Ishikawa (cell line): Measurements from ENCODE around the gene ZER1.

Source experiments
- CEBPB ChIP-seq: IDR thresholded peaks from 2 replicates; pipeline ENCODE4 v1.6.1; 2012
- CREB1 ChIP-seq: IDR thresholded peaks from 2 replicates; pipeline ENCODE4 v1.6.1; 2012; ENCODE audit warnings: low read depth
- EGR1 ChIP-seq: IDR thresholded peaks from 2 replicates; pipeline ENCODE4 v1.6.1; 2012
- EP300 ChIP-seq: IDR thresholded peaks from 2 replicates; pipeline ENCODE4 v1.6.1; 2012; ENCODE audit warnings: borderline replicate concordance
- FOXM1 ChIP-seq: IDR thresholded peaks from 2 replicates; pipeline ENCODE4 v1.6.1; 2012; ENCODE audit warnings: low read depth, borderline replicate concordance
- NFIC ChIP-seq: IDR thresholded peaks from 2 replicates; pipeline ENCODE4 v1.6.1; 2012
- RAD21 ChIP-seq: IDR thresholded peaks from 2 replicates; pipeline ENCODE4 v1.6.1; 2012; ENCODE audit warnings: low read depth
- TAF1 ChIP-seq: IDR thresholded peaks from 2 replicates; pipeline ENCODE4 v1.6.1; 2012; ENCODE audit warnings: low read depth, mild to moderate bottlenecking
- TCF12 ChIP-seq: IDR thresholded peaks from 2 replicates; pipeline ENCODE4 v1.6.1; 2012; ENCODE audit warnings: low read depth
- TEAD4 ChIP-seq: IDR thresholded peaks from 2 replicates; pipeline ENCODE4 v1.6.1; 2012
- YY1 ChIP-seq: IDR thresholded peaks from 2 replicates; pipeline ENCODE4 v1.6.1; 2012; ENCODE audit warnings: low read depth
- ZBTB7A ChIP-seq: IDR thresholded peaks from 2 replicates; pipeline ENCODE4 v1.6.1; 2012; ENCODE audit warnings: low read depth
- TF ChIP-seq, protein P1 (sequence below): IDR thresholded peaks from 2 replicates; pipeline ENCODE4 v1.6.1; 2012
- TF ChIP-seq, protein P2 (sequence below): IDR thresholded peaks from 2 replicates; pipeline ENCODE4 v1.6.1; 2012; ENCODE audit warnings: low read depth, mild to moderate bottlenecking
- TF ChIP-seq, protein P3 (sequence below): IDR thresholded peaks from 2 replicates; pipeline ENCODE4 v1.6.1; 2012

The ZER1 gene

DNA sequence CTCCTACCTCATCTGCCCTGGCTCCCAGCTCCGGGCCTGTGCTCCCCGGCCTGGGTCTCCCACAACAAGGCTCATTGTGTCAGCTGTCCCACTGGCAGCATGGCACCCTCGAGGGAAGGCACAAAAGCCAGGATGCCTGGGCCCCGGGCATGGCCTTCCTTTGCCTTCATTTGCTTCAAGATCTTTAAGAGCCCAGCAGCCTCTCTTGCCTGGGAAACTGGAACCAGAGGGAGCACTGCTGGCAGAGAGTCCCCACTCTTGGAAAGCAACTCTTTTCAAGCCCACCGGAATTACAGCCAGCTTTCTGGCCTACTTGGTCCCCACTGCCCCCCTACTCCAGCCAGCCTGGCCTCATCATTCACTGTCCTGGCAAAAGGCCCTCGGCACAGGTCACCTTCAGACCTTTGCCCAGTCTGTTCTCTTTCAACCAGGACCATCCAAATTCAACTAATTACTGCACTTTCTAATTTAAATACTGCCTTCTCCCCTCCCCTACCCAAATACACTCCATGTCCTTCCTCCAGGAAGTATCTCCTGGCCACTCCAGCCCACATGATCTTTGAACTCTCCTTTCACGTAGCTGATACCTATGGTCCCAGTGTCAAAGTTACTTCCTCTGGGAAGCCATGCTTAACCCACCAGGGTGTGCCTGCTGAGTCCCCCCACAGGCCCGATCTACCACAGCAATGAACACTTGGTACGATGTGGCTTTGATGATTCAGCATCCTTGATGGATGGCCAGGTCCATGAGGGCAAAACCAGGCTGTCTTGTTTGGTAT is 8.9 kb downstream of the ZER1 start:
- TF ChIP-seq EP300: no peak
- TF ChIP-seq, protein P1, sequence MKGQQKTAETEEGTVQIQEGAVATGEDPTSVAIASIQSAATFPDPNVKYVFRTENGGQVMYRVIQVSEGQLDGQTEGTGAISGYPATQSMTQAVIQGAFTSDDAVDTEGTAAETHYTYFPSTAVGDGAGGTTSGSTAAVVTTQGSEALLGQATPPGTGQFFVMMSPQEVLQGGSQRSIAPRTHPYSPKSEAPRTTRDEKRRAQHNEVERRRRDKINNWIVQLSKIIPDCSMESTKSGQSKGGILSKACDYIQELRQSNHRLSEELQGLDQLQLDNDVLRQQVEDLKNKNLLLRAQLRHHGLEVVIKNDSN: no peak
- no peak for TF ChIP-seq YY1
- no peak for TF ChIP-seq FOXM1
- TF ChIP-seq, protein P2, sequence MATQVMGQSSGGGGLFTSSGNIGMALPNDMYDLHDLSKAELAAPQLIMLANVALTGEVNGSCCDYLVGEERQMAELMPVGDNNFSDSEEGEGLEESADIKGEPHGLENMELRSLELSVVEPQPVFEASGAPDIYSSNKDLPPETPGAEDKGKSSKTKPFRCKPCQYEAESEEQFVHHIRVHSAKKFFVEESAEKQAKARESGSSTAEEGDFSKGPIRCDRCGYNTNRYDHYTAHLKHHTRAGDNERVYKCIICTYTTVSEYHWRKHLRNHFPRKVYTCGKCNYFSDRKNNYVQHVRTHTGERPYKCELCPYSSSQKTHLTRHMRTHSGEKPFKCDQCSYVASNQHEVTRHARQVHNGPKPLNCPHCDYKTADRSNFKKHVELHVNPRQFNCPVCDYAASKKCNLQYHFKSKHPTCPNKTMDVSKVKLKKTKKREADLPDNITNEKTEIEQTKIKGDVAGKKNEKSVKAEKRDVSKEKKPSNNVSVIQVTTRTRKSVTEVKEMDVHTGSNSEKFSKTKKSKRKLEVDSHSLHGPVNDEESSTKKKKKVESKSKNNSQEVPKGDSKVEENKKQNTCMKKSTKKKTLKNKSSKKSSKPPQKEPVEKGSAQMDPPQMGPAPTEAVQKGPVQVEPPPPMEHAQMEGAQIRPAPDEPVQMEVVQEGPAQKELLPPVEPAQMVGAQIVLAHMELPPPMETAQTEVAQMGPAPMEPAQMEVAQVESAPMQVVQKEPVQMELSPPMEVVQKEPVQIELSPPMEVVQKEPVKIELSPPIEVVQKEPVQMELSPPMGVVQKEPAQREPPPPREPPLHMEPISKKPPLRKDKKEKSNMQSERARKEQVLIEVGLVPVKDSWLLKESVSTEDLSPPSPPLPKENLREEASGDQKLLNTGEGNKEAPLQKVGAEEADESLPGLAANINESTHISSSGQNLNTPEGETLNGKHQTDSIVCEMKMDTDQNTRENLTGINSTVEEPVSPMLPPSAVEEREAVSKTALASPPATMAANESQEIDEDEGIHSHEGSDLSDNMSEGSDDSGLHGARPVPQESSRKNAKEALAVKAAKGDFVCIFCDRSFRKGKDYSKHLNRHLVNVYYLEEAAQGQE: no peak
- no peak for TF ChIP-seq NFIC
- TF ChIP-seq TAF1: no peak
- no peak for TF ChIP-seq ZBTB7A
- no peak for TF ChIP-seq TCF12

DNA sequence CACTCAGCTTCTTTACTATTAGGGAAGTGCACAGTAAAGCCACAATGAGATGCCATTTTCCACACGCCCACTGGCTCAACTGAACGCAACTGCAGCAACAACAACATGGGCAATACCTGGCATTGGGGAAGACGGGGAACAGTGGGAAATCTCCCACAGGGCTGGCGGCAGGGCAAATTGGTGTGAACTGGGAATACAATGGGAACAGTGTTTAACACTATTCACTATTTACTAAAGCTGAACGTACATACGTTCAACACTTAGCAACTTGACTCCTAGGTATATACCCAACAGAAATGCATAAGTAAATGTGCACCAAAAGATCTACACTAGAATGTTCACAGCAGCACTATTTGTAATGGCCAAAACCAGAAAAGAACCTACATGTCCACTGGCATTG is 14.1 kb downstream of the ZER1 start:
- TF ChIP-seq YY1 (no peak), RAD21 (no peak), EGR1 (no peak), TCF12 (no peak), FOXM1 (no peak), EP300 (no peak), ZBTB7A (no peak), TAF1 (no peak), CREB1 (no peak), TEAD4 (no peak), CEBPB (no peak)
- TF ChIP-seq, protein P3, sequence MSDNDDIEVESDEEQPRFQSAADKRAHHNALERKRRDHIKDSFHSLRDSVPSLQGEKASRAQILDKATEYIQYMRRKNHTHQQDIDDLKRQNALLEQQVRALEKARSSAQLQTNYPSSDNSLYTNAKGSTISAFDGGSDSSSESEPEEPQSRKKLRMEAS: no peak
- TF ChIP-seq, protein P2: no peak
- TF ChIP-seq, protein P1: no peak

DNA sequence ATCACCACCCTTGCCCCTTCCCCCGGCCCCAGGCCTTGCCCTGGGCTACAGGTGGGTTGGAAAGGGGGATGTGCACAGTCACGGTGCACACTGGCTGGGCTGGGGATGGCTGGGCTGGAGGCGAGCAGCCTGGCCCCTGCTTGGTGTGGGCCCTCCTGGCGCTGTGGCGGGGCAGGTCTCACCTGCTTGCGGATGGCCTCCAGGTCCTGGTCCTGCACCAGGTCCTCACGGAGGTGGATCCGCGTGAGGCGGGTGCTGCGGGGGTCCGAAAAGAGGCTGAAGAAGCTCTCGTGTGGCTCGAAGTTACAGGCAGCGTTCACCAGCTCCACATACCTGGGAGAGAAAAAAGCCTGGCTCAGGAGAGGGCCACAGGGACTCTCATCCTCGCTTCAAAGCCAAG is 18.1 kb downstream of the ZER1 start:
- TF ChIP-seq, protein P1: no peak
- TF ChIP-seq EGR1: no peak
- TF ChIP-seq, protein P2: no peak
- no peak for TF ChIP-seq RAD21
- TF ChIP-seq EP300: no peak
- TF ChIP-seq TEAD4: no peak
- TF ChIP-seq CREB1: no peak
- TF ChIP-seq, protein P3: no peak

DNA sequence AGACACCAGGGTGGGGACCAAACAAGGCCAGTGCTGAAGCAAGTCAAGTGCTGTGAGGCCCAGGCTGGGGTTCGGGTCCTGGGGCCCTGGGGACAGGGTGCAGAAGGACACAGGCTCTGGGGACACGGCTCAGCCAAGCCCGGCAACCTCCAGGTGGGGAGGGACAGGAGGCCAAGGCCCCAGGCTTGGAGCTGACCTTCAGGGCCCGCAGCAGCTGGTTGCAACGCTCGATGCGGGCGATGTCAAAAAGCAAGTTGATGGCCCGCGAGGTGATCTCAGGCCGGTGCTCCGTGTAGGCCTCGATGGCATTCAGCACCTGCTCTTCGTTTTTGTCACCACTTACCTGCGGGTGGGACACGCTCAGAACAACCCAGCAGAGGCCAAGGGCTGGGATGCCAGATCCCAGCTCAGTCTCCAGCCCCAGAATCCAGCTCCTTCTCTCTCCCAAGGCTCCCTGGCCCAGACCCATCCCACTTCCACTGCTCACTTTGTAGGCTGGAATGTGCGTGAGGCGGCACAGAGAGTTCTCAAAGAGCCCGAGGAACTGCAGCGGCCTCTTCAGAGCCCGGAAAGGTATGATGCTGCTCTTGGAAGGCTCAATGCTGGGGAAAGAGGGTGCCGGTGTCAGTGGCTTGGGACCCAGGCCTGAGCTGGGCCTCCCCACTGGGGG is 20.7 kb downstream of the ZER1 start:
- TF ChIP-seq TAF1 (no peak), TEAD4 (no peak), EGR1 (no peak), TCF12 (no peak), FOXM1 (no peak), ZBTB7A (no peak)
- TF ChIP-seq, protein P1: no peak
